Psoas muscle (tissue), 8 donors: ENCODE measurements around the gene SCO2. TPM values are rescaled to one million over a fixed set of nuclear protein-coding genes. Genes with fewer than 3 reads are reported as not detected.

Experiments
- ATAC-seq, 4 donors: fragments of 200-7000 bp; cut with Tn5 transposase; one replicate each; pipeline ENCODE4 v1.9.1; 2020; ENCODE audit warnings: moderate library complexity in 3 of 4, mild to moderate bottlenecking in 2 of 4
- DNase-seq, 2 donors: peaks; one replicate each; pipeline ENCODE4 v3.0.0-alpha.2; 2020
- H3K27ac ChIP-seq: fragments of 200-600 bp; one replicate; pipeline ENCODE4 v1.8.0; 2022
- H3K27me3 ChIP-seq, 3 donors: fragments of 200-600 bp in 1 of 3; one replicate each; pipeline versions ENCODE4 v1.6.1 to v1.8.0; 2013 to 2022; ENCODE audit warnings: low read length in 2 of 3, mild to moderate bottlenecking in 2 of 3, moderate library complexity in 1 of 3; ENCODE audit not compliant: insufficient read depth in 3 of 3
- H3K36me3 ChIP-seq, 2 donors: fragments of 200-600 bp in 1 of 2; one replicate each; pipeline versions ENCODE4 v1.6.1 to v1.8.0; 2013 to 2022; ENCODE audit warnings: low read depth in 1 of 2, mild to moderate bottlenecking in 1 of 2, moderate library complexity in 1 of 2; ENCODE audit not compliant: insufficient read depth in 1 of 2
- H3K4me1 ChIP-seq: fragments of 200-600 bp; one replicate; pipeline ENCODE4 v1.8.0; 2022
- H3K4me3 ChIP-seq: fragments of 200-600 bp; one replicate; pipeline ENCODE4 v1.8.0; 2022; ENCODE audit warnings: mild to moderate bottlenecking
- H3K9me3 ChIP-seq: fragments of 200-600 bp; one replicate; pipeline ENCODE4 v1.8.0; 2022
- WGBS, 3 donors: extraction: QIAGEN DNeasy Blood & Tissue Kit; methylation state at CpG; one replicate each; pipeline versions ENCODE4 v1.1.6 to v1.1.7; 2013; 5-methylcytosine and 5-hydroxymethylcytosine counted together
- intact Hi-C, 2 donors: fragments of 100-400 bp; cut with DNase I; formaldehyde crosslinking; loops; one replicate each; pipeline versions ENCODE4 v1.11.0 to v1.14.2; 2022
- polyA plus RNA-seq, 3 donors: library from polyadenylated mRNA; stranded (reverse); fragments of 200-250 nt; gene quantifications; one replicate each; pipeline ENCODE4 v1.2.3, GENCODE V29; 2013
- total RNA-seq, 4 donors: library from RNA; stranded (reverse); fragmentation: NEBNext Ultra II Directional in 2 of 4; extraction: Animal tissue kit (Norgen Biotek cat#: 25700) in 2 of 4; gene quantifications; one replicate each; pipeline versions ENCODE4 v1.2.1 to v1.2.4, GENCODE V29; 2021 to 2023
- TF ChIP-seq, protein P1 (sequence below): fragments of 200-600 bp; IDR thresholded peaks from one replicate; pipeline ENCODE4 v1.8.0; 2022; ENCODE audit warnings: antibody characterized with exemption
- donor health status: healthy with polysubstance abuse.
- donor health status: DM: no; HTN: no; CAD: no; lungs with moderate emphysema.
- donor health status: Bipolar disorder and iron deficiency.
- donor health status: healthy.
- donor health status: DM: yes; HTN: yes; CAD: no.
- donor health status: DM: no; HTN: no; CAD: no.
- donor health status: DM: no; HTN: no; CAD: no.
- donor health status: DM: yes; HTN: yes; CAD: no.

SCO2 gene
- total and polyA plus RNA-seq, 7 donors, result 0.97 to 1.00 (median 0.99) TPM; not detected in 4

DNA sequence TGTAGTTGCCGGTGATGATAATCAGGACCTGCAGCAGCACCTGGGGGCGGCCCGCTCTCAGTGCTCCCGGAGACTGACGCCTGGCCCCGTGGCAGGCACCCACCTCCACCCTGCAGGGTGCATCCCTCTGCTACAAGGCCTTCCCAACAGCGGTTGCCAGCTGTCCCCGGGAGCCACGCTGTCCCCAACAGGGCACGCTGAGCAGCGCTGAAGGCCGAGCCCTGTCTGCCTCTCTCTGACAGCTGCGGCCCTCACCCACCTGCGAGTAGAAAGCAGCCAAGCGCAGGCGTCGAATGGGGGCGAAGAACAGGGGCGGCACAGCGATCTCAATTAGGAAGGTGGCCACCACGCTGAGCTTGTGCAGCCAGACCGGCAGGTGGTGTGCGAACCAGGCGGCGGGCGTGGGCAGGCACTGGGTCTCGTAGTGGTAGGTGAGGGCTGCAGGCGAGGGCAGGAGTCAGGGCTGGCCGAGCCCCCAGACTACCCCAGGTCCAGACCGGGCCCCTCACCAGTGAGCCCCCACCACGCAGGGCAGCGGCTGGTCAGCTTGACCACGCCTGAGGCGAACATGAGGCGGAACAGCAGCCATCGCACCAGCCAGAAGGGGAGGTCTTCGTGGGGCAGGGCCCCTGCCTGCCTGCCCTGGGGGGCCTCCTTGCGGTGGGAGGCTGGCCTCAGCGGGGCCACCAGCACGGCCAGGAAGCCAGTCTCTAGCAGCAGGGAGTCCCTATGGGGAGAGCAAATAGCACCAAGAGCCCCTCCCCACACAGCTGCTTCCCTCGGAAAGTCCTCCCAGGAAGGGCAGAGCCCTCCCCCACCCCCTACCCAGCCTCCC is 19.4 kb downstream of the SCO2 start:
- intact Hi-C loops, result loop anchor here (5.0 to 10.0 kb wide), 2 partner anchors 71 to 251 kb away; partner anchors contain the start of genes CPT1B (in 2 of the 2) and HDAC10 (in 1 of the 2)
- TF ChIP-seq, protein P1, sequence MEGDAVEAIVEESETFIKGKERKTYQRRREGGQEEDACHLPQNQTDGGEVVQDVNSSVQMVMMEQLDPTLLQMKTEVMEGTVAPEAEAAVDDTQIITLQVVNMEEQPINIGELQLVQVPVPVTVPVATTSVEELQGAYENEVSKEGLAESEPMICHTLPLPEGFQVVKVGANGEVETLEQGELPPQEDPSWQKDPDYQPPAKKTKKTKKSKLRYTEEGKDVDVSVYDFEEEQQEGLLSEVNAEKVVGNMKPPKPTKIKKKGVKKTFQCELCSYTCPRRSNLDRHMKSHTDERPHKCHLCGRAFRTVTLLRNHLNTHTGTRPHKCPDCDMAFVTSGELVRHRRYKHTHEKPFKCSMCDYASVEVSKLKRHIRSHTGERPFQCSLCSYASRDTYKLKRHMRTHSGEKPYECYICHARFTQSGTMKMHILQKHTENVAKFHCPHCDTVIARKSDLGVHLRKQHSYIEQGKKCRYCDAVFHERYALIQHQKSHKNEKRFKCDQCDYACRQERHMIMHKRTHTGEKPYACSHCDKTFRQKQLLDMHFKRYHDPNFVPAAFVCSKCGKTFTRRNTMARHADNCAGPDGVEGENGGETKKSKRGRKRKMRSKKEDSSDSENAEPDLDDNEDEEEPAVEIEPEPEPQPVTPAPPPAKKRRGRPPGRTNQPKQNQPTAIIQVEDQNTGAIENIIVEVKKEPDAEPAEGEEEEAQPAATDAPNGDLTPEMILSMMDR, result no peak
- Histone ChIP-seq H3K27me3 (no peaks in the 10 kb centered on the region), H3K9me3 (no peaks in the 10 kb centered on the region), H3K36me3 (peaks cover 0 to 39% of the 10 kb centered on the region in 2 donors), H3K4me3 (peak overlapping the region; percentile 89), H3K27ac (no peak overlapping the region), H3K4me1 (peaks cover 17% of the 10 kb centered on the region)
- WGBS, 3 donors, result 85 to 87% (median 86%) methylated on average over 37 to 41 of the region's 41 CpGs
- ATAC-seq (no peak), DNase-seq (no peak)

DNA sequence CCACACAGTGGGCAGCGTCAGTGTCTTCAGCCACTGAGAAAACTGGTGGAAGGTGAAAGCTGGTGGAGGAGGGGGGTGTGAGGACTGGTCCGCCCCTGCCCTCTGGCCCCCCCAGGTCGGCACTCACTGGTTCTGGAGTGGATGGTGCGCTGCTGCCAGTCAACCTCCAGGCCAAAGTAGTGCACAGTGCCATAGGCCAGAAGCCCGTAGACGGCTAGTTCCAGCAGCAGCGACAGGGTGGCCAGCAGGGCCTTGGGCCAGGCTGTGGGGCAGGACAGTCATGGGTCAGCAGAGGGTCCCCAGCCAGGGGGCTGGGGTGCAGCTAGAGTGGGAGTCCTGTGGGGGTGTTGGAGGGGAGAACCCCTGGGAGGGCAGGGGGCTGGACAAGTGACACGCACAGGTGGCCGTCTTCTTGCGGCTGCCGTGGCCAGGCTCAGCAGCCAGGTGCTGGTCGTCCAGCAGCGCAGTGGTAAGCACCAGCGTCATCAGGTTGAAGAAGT is 20.1 kb downstream of the SCO2 start:
- DNase-seq (no peak), ATAC-seq (no peak)
- no peaks in the 10 kb centered on the region for H3K27me3 ChIP-seq
- H3K9me3 ChIP-seq, result no peaks in the 10 kb centered on the region
- no peak overlapping the region for H3K27ac ChIP-seq
- intact Hi-C loops, result loop anchor here (5.0 to 10.0 kb wide), 2 partner anchors 72 to 251 kb away; partner anchors contain the start of genes CPT1B (in 2 of the 2) and HDAC10 (in 1 of the 2)
- H3K4me1 ChIP-seq, result peaks cover 17% of the 10 kb centered on the region
- no peak overlapping the region for H3K4me3 ChIP-seq
- TF ChIP-seq, protein P1, result no peak
- H3K36me3 ChIP-seq, result peaks cover 0 to 32% of the 10 kb centered on the region in 2 donors
- 87 to 93% (median 88%) methylated on average over 14 of the region's 14 CpGs for WGBS, 3 donors

DNA sequence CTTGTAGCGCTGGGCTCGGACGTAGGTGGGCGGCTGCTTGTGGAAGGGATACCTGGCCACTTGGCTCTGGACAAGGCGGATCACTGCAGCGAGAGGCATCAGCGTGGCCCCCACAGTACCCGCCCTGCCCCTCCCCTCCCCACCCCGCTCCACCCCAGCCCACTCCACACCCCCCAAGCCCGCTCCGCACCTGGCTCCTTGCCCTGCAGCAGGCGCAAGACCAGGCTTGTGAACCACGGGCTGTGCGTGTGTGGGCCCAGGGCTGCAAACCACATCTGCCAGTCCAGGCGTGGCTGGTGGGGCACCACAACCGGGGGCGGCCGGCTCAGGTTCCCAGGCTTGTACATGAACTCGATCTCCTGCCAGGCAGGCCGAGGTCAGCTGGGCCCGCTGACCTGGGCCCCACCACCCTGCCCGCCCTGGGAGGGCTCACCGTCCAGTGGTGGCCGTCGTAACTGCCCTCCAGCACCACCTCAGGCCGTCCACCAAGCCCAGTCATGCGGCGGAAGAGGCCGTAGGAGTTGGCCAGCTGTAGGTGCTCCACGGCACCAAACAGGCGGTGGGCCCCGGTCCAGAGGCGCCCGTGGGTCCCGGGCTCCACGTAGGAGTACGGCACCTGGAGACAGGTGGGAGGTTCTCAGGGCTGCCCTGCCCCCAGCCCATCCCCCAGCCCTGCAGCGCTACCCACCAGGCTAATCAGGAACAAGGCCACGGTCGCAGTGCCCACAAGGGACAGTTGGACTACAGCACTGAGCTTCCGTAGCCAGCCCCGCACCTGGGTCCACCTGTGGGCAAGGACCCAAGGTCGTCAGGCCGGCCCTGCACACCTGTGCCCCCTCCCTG is 20.8 kb downstream of the SCO2 start:
- Histone ChIP-seq H3K27me3 (no peaks in the 10 kb centered on the region), H3K4me1 (peaks cover 17% of the 10 kb centered on the region), H3K27ac (no peak overlapping the region), H3K9me3 (no peaks in the 10 kb centered on the region), H3K4me3 (no peak overlapping the region), H3K36me3 (peaks cover 0 to 31% of the 10 kb centered on the region in 2 donors)
- ATAC-seq, result no peak
- DNase-seq, result no peak
- TF ChIP-seq, protein P1, result no peak
- WGBS, 3 donors, result 91 to 94% (median 94%) methylated on average over 29 to 44 of the region's 44 CpGs
- intact Hi-C loops, result loop anchor here (5.0 to 10.0 kb wide), 2 partner anchors 73 to 250 kb away; partner anchors contain the start of genes CPT1B (in 2 of the 2) and HDAC10 (in 1 of the 2)

- Histone ChIP-seq H3K4me1 (peaks cover 8% of the 10 kb centered on the region), H3K27ac (no peak overlapping the region), H3K36me3 (peaks cover 0 to 31% of the 10 kb centered on the region in 2 donors), H3K9me3 (no peaks in the 10 kb centered on the region), H3K4me3 (no peak overlapping the region), H3K27me3 (no peaks in the 10 kb centered on the region)
- TF ChIP-seq, protein P1, result no peak
- ATAC-seq (no peak), DNase-seq (no peak)
- intact Hi-C loops, result loop anchor here in 1 of 2 donors (10.0 kb wide), 1 partner anchor 249 kb away; the partner anchor contains the start of gene HDAC10
- 87 to 91% (median 87%) methylated on average over 20 to 25 of the region's 26 CpGs for WGBS, 3 donors
Measured at GRCh38 chr22:50503475-50504145, 21.8 kb downstream of the SCO2 start.
